ENCODE results near the gene P2RY2. TPM values are rescaled to one million over a fixed set of nuclear protein-coding genes. Genes with fewer than 3 reads are reported as not detected.

P2RY2 gene
- total and polyA plus RNA-seq, 9 of the 15 experiments (the other 6 are each of a cell fraction or from before 2014, with no cell fraction given): not detected

DNA sequence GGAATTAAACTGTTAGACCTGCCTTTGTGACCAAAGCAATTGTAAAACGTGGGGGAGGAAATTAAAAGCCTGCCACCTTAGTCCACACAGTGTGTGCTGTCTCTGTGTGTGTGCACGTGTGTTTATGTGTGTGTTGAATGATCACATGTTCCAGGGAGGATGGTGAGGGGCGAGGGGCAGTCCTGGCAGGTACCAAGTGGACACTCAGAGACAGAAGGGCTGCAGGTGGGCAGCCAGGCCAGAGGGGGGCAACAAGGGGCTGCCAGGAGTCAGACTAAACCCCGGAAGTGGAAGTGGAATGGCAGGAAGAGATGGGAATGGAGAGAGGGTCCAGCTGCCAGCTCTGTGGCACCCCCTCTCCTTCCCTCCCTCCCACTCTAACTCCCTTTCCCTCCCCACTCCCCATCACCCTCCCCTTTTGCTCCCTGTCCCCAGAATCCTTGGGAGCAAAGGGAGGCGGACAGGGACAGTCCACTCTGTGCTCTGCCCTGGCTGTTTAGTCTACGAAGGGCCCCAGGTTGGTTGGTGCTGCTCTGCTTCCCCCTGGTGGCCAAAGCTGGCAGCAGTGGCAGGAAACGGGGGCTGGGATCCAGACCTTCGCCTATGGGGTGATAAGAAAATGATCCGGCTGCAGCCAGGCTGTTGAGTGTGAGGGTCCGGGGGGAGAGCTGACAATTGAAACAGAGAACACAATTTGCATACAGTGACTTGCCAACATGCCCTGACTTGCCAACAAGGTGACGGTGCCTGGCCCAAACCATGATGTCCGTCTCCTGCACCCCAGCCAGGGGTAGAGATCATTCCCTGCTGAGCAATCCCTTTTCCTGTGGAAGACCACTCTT, 24.4 kb downstream of the P2RY2 start (continued):
- TF ChIP-seq CHD7 (IDR thresholded peaks at IDR 0.05; ENCODE audit: low read depth, low read length) (no peak), KDM4B (IDR thresholded peaks at IDR 0.05; ENCODE audit: borderline replicate concordance in 2 of 2, low read depth in 1 of 2) (no peak), ZNF764 (CRISPR knock-in tag; IDR thresholded peaks at IDR 0.05; ENCODE audit: low read depth) (no peak), MYC (IDR thresholded peaks at IDR 0.05; ENCODE audit: low read depth, low read length) (no peak), MYC (CRISPR knock-in tag; IDR thresholded peaks at IDR 0.05; ENCODE audit: borderline replicate concordance, low read depth) (no peak), MAZ (CRISPR knock-in tag; conservative IDR thresholded peaks at IDR 0.05 in 1 of 2, IDR thresholded peaks at IDR 0.05 in 1 of 2) (peak in 1 of 2 experiments; percentile 60; a peak in 2 of 4 replicates), MEIS2 (IDR thresholded peaks at IDR 0.05; ENCODE audit: partially characterized antibody) (no peak)
- TF ChIP-seq, protein P1, sequence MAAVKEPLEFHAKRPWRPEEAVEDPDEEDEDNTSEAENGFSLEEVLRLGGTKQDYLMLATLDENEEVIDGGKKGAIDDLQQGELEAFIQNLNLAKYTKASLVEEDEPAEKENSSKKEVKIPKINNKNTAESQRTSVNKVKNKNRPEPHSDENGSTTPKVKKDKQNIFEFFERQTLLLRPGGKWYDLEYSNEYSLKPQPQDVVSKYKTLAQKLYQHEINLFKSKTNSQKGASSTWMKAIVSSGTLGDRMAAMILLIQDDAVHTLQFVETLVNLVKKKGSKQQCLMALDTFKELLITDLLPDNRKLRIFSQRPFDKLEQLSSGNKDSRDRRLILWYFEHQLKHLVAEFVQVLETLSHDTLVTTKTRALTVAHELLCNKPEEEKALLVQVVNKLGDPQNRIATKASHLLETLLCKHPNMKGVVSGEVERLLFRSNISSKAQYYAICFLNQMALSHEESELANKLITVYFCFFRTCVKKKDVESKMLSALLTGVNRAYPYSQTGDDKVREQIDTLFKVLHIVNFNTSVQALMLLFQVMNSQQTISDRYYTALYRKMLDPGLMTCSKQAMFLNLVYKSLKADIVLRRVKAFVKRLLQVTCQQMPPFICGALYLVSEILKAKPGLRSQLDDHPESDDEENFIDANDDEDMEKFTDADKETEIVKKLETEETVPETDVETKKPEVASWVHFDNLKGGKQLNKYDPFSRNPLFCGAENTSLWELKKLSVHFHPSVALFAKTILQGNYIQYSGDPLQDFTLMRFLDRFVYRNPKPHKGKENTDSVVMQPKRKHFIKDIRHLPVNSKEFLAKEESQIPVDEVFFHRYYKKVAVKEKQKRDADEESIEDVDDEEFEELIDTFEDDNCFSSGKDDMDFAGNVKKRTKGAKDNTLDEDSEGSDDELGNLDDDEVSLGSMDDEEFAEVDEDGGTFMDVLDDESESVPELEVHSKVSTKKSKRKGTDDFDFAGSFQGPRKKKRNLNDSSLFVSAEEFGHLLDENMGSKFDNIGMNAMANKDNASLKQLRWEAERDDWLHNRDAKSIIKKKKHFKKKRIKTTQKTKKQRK (IDR thresholded peaks at IDR 0.05; ENCODE audit: borderline replicate concordance, low read depth, low read length): no peak
- TF ChIP-seq, protein P2, sequence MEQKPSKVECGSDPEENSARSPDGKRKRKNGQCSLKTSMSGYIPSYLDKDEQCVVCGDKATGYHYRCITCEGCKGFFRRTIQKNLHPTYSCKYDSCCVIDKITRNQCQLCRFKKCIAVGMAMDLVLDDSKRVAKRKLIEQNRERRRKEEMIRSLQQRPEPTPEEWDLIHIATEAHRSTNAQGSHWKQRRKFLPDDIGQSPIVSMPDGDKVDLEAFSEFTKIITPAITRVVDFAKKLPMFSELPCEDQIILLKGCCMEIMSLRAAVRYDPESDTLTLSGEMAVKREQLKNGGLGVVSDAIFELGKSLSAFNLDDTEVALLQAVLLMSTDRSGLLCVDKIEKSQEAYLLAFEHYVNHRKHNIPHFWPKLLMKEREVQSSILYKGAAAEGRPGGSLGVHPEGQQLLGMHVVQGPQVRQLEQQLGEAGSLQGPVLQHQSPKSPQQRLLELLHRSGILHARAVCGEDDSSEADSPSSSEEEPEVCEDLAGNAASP (IDR thresholded peaks at IDR 0.05): no peak

Data from K562 (cell line).